ENCODE results near the gene PHRF1. TPM values are rescaled to one million over a fixed set of nuclear protein-coding genes. Genes with fewer than 3 reads are reported as not detected.

PHRF1 gene
- total and polyA plus RNA-seq, 2 of the 4 experiments (the other 2 are of a cell fraction): 10.9 to 17.5 TPM

DNA sequence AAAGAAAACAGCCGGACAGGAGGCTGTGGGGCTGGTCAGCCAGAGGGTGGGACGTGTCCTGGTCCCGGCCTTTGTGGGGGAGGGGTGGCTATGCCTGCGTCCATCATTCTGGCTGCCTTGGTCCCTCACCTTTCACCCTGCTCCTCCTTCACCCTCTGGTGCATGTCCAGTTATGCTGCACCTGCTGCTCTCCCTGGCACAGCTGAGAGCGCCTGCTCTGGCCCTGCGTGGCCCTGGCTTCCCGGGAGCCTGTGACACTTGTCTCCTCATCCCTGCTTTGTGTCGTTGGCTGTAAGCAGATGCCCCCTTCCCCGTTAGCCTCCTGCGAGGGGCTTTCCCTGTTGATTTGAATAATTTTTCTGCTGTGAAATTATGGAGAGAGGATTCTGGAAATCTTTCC is 16.6 kb downstream of the PHRF1 start:
- no peak overlapping the region for H2AK5ac ChIP-seq (ENCODE audit: low read depth, low read length)
- no peak overlapping the region for H3K14ac ChIP-seq (replicated peaks; ENCODE audit: low read depth, low read length)
- H4K20me1 ChIP-seq (ENCODE audit: insufficient read depth, low read length): peaks cover 57% of the 10 kb centered on the region
- intact Hi-C loops (cut with micrococcal nuclease) (no loop called here), in situ Hi-C loops (cut with MboI; ENCODE audit: low sequenced_read_pairs) (no loop called here), dilution Hi-C loops (cut with HindIII; ENCODE audit: low sequenced_read_pairs, unreplicated experiment) (no loop called here)
- H3K36me3 ChIP-seq (ENCODE audit: control insufficient read depth, insufficient read depth, low read length): peaks cover 69% of the 10 kb centered on the region
- H2BK15ac ChIP-seq (ENCODE audit: low read depth, low read length): no peak overlapping the region
- no peak overlapping the region for H2BK120ac ChIP-seq (ENCODE audit: low read depth, low read length)
- no peak overlapping the region for H3K9ac ChIP-seq (ENCODE audit: low read depth, low read length)
- DNase-seq (no peak), ATAC-seq (ENCODE audit: low read depth) (no peak)
- no peak overlapping the region for H3K18ac ChIP-seq (ENCODE audit: low read depth, low read length)
- no peak overlapping the region for H2AFZ ChIP-seq (replicated peaks; ENCODE audit: low read length, poor library complexity)
- BruUV-seq (replicated peaks): no TSS peak
- no peaks in the 10 kb centered on the region for H3K9me3 ChIP-seq (ENCODE audit: control insufficient read depth, insufficient read depth, low read length)
- no peak overlapping the region for H4K91ac ChIP-seq (ENCODE audit: insufficient read depth, low read depth, low read length)
- H2BK20ac ChIP-seq (ENCODE audit: low read depth, low read length): no peak overlapping the region
- no peak overlapping the region for H3K4ac ChIP-seq (ENCODE audit: low read depth, low read length)
- peaks cover 30 to 64% of the 10 kb centered on the region in 2 experiments for H3K79me1 ChIP-seq (ENCODE audit: low read depth in 1 of 2, low read length in 2 of 2)
- TF ChIP-seq MAFK (IDR thresholded peaks at IDR 0.05; ENCODE audit: low read depth, low read length): no peak
- TF ChIP-seq POLR2A (IDR thresholded peaks at IDR 0.05; ENCODE audit: low read depth, low read length): no peak
- TF ChIP-seq MAZ (IDR thresholded peaks at IDR 0.05; ENCODE audit: borderline replicate concordance, low read depth, low read length): no peak
- TF ChIP-seq CHD1 (IDR thresholded peaks at IDR 0.05; ENCODE audit: low read depth, low read length): no peak
- TF ChIP-seq BHLHE40 (IDR thresholded peaks at IDR 0.05; ENCODE audit: low read depth, low read length): no peak
- no peak for TF ChIP-seq RCOR1 (IDR thresholded peaks at IDR 0.05; ENCODE audit: insufficient replicate concordance, low read length)
- TF ChIP-seq NFE2L2 (IDR thresholded peaks at IDR 0.05; ENCODE audit: low read depth, low read length): no peak
- TF ChIP-seq, protein P1, sequence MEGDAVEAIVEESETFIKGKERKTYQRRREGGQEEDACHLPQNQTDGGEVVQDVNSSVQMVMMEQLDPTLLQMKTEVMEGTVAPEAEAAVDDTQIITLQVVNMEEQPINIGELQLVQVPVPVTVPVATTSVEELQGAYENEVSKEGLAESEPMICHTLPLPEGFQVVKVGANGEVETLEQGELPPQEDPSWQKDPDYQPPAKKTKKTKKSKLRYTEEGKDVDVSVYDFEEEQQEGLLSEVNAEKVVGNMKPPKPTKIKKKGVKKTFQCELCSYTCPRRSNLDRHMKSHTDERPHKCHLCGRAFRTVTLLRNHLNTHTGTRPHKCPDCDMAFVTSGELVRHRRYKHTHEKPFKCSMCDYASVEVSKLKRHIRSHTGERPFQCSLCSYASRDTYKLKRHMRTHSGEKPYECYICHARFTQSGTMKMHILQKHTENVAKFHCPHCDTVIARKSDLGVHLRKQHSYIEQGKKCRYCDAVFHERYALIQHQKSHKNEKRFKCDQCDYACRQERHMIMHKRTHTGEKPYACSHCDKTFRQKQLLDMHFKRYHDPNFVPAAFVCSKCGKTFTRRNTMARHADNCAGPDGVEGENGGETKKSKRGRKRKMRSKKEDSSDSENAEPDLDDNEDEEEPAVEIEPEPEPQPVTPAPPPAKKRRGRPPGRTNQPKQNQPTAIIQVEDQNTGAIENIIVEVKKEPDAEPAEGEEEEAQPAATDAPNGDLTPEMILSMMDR (conservative IDR thresholded peaks at IDR 0.05; ENCODE audit: low read depth, low read length): no peak
- no peak for TF ChIP-seq RAD21 (IDR thresholded peaks at IDR 0.05; ENCODE audit: low read length)
- TF ChIP-seq RFX5 (IDR thresholded peaks at IDR 0.05; ENCODE audit: low read depth, low read length): no peak
- TF ChIP-seq, protein P2, sequence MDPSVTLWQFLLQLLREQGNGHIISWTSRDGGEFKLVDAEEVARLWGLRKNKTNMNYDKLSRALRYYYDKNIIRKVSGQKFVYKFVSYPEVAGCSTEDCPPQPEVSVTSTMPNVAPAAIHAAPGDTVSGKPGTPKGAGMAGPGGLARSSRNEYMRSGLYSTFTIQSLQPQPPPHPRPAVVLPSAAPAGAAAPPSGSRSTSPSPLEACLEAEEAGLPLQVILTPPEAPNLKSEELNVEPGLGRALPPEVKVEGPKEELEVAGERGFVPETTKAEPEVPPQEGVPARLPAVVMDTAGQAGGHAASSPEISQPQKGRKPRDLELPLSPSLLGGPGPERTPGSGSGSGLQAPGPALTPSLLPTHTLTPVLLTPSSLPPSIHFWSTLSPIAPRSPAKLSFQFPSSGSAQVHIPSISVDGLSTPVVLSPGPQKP (IDR thresholded peaks at IDR 0.05; ENCODE audit: borderline replicate concordance, low read depth, low read length): no peak
- TF ChIP-seq USF2 (IDR thresholded peaks at IDR 0.05; ENCODE audit: low read depth, low read length): no peak
- TF ChIP-seq MXI1 (IDR thresholded peaks at IDR 0.05; ENCODE audit: borderline replicate concordance, low read depth, low read length): no peak
- TF ChIP-seq SMC3 (IDR thresholded peaks at IDR 0.05; ENCODE audit: low read depth, low read length): no peak
- TF ChIP-seq FOS (IDR thresholded peaks at IDR 0.05; ENCODE audit: low read depth, low read length): no peak
- no peak for TF ChIP-seq CEBPB (IDR thresholded peaks at IDR 0.05; ENCODE audit: low read depth, low read length)
- no peak overlapping the region for H3K56ac ChIP-seq (ENCODE audit: extremely low read depth, insufficient read depth, low read length)
- H3K27ac ChIP-seq (ENCODE audit: insufficient read depth, low read length): no peak overlapping the region
- H4K5ac ChIP-seq (ENCODE audit: low read depth, low read length): no peak overlapping the region
- CTCF ChIA-PET: no interaction called here
- no peak overlapping the region for H4K8ac ChIP-seq (ENCODE audit: low read depth in 2 of 2, low read length in 2 of 2)
- no peak overlapping the region for H3K4me2 ChIP-seq (ENCODE audit: low read depth, low read length)
- H3K4me1 ChIP-seq (ENCODE audit: control insufficient read depth, insufficient read depth, low read length): 0 out of 2 replicates have a peak, but pooled peaks cover 2% of the 10 kb centered on the region
- WGBS, 2 experiments (ENCODE audit: extremely low coverage in 2 of 2, insufficient read length in 1 of 2): no CpG with 5 or more reads among the region's 10 CpGs
- H3K27me3 ChIP-seq (ENCODE audit: control insufficient read depth, insufficient read depth, low read length): no peaks in the 10 kb centered on the region
- no peak overlapping the region for H2AK9ac ChIP-seq (replicated peaks; ENCODE audit: low read depth, low read length, poor library complexity)
- no peak overlapping the region for H3K4me3 ChIP-seq (ENCODE audit: insufficient read depth, low read depth, low read length)
- POLR2A ChIA-PET (ENCODE audit: unreplicated experiment): no interaction called here
- no peak overlapping the region for H2BK5ac ChIP-seq (ENCODE audit: low read depth, low read length, poor library complexity, severe bottlenecking)
- no peaks in the 10 kb centered on the region; the same call in 1 of the 2 replicates for H3K9me1 ChIP-seq (ENCODE audit: insufficient read depth, low read length)
- H3K23ac ChIP-seq (ENCODE audit: low read depth, low read length): no peak overlapping the region

Data from IMR-90 (cell line).